ENCODE results near the gene LMO7. TPM values are rescaled to one million over a fixed set of nuclear protein-coding genes. Genes with fewer than 3 reads are reported as not detected.

Gene LMO7
- total and polyA plus RNA-seq, 2 of the 13 experiments (the other 11 are each of a cell fraction or from before 2014, with no cell fraction given) = 34.0 to 121 TPM

- TF ChIP-seq TRAFD1 (CRISPR knock-in tag; IDR thresholded peaks at IDR 0.05; ENCODE audit: borderline replicate concordance) = no peak
- no peak for TF ChIP-seq GMEB2 (CRISPR knock-in tag; IDR thresholded peaks at IDR 0.05; ENCODE audit: low read depth)
- TF ChIP-seq SNAPC5 (CRISPR knock-in tag; IDR thresholded peaks at IDR 0.05; ENCODE audit: borderline replicate concordance) = 0 out of 2 replicates have a peak, but pooled peaks have one; percentile 60
- peak; percentile 90 for TF ChIP-seq HIC2 (CRISPR knock-in tag; IDR thresholded peaks at IDR 0.05; ENCODE audit: low read depth)
- peak; percentile 77 for TF ChIP-seq BCL6 (CRISPR knock-in tag; IDR thresholded peaks at IDR 0.05)
- no peak for TF ChIP-seq ZNF546 (CRISPR knock-in tag; conservative IDR thresholded peaks at IDR 0.05)
- no peak for TF ChIP-seq ZNF703 (CRISPR knock-in tag; IDR thresholded peaks at IDR 0.05; ENCODE audit: borderline replicate concordance)
- TF ChIP-seq ZNF644 (CRISPR knock-in tag; IDR thresholded peaks at IDR 0.05; ENCODE audit: low read depth) = no peak
- TF ChIP-seq FOXJ3 (CRISPR knock-in tag; IDR thresholded peaks at IDR 0.05; ENCODE audit: borderline replicate concordance) = peak; percentile 76; the same call in 1 of the 2 replicates
- peak; percentile 91 for TF ChIP-seq ZNF670 (CRISPR knock-in tag; IDR thresholded peaks at IDR 0.05; ENCODE audit: borderline replicate concordance)
- no peak for TF ChIP-seq ZNF274 (CRISPR knock-in tag; IDR thresholded peaks at IDR 0.05)
- no peak for TF ChIP-seq ZNF577 (CRISPR knock-in tag; IDR thresholded peaks at IDR 0.05; ENCODE audit: borderline replicate concordance, low read depth)
- no peak for TF ChIP-seq ONECUT2 (CRISPR knock-in tag; IDR thresholded peaks at IDR 0.05)
- no peak for TF ChIP-seq ZNF782 (CRISPR knock-in tag; IDR thresholded peaks at IDR 0.05; ENCODE audit: borderline replicate concordance)
- TF ChIP-seq ZSCAN20 (CRISPR knock-in tag; IDR thresholded peaks at IDR 0.05; ENCODE audit: borderline replicate concordance) = no peak
- TF ChIP-seq NCOR1 (IDR thresholded peaks at IDR 0.05; ENCODE audit: borderline replicate concordance, low read length) = peak; percentile 78; the same call in 1 of the 2 replicates
- TF ChIP-seq, protein P1, sequence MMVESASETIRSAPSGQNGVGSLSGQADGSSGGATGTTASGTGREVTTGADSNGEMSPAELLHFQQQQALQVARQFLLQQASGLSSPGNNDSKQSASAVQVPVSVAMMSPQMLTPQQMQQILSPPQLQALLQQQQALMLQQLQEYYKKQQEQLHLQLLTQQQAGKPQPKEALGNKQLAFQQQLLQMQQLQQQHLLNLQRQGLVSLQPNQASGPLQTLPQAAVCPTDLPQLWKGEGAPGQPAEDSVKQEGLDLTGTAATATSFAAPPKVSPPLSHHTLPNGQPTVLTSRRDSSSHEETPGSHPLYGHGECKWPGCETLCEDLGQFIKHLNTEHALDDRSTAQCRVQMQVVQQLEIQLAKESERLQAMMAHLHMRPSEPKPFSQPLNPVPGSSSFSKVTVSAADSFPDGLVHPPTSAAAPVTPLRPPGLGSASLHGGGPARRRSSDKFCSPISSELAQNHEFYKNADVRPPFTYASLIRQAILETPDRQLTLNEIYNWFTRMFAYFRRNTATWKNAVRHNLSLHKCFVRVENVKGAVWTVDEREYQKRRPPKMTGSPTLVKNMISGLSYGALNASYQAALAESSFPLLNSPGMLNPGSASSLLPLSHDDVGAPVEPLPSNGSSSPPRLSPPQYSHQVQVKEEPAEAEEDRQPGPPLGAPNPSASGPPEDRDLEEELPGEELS (CRISPR knock-in tag; IDR thresholded peaks at IDR 0.05) = peak; percentile 92
- no peak for TF ChIP-seq MTF1 (CRISPR knock-in tag; IDR thresholded peaks at IDR 0.05)
- TF ChIP-seq PAWR (CRISPR knock-in tag; IDR thresholded peaks at IDR 0.05; ENCODE audit: borderline replicate concordance) = no peak
- no peak; the same call in 1 of the 2 replicates for TF ChIP-seq ZNF589 (CRISPR knock-in tag; conservative IDR thresholded peaks at IDR 0.05)
- TF ChIP-seq KLF13 (CRISPR knock-in tag; IDR thresholded peaks at IDR 0.05) = no peak
- TF ChIP-seq SATB2 (CRISPR knock-in tag; IDR thresholded peaks at IDR 0.05) = no peak
Observed at GRCh38 chr13:75760131-75761021, 124.2 kb downstream of the LMO7 start (continued).

Measured in HepG2 (cell line).